Stimulated activated naive CD4-positive, alpha-beta T cell (primary cell): ENCODE measurements around the gene SPRYD3.

Source experiments
- DNase-seq, 6 experiments: peaks; one replicate each; lab custom pipeline; 2025; lab: John Stamatoyannopoulos, UW

SPRYD3 gene

DNA sequence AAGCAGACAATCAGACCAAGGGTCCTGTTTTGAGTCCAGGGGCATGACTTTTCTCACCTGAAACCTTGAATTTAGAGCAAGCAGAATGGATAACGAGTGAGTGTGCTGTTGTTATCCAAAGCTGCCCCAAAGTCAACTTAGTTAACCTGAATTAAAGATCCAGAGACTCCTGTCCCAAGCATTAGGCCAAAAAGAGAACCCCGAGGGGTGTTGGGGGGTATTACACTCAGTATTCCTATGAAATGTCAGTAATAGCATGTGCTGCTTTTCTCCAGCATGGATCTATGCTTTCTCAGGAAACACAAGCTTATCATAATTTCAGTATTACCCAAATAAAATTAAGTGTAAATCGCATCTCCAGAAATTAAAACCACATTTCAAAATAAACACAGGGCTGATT is 53.9 kb downstream of the SPRYD3 start:
- DNase-seq = no peak

DNA sequence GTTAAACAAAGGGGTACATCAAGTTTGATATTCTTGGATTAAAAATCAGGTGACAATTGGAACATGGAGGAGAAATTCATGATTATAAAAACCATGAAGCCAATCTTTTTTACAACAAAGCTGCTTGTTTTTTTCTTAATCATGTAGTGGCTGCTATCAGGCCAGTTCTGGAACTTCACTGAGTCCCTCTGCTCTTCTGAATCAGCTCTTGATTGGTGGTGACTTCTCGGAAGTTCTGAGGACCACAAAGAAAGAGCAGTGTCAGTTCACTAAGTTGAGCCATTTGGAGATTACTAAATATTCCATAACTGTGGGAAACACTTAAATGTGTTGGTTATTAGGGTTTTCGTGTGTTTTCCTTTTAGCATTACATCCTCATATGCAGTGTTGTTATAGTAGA is 64.5 kb downstream of the SPRYD3 start:
- no peak for DNase-seq
